SU-DHL-6 (cell line): Measurements from ENCODE around the gene NSUN2.

ENCODE experiments used
- H2AFZ ChIP-seq: fragments of 200-600 bp; sonication (generic); 2 replicates; pipeline ENCODE4 v1.6.1; 2014; ENCODE audit warnings: low read depth, mild to moderate bottlenecking, moderate library complexity, mixed read lengths, antibody characterized with exemption, low read length; ENCODE audit not compliant: severe bottlenecking
- H3F3A ChIP-seq: fragments of 200-600 bp; shearing (Covaris generic); 2 replicates; pipeline ENCODE4 v1.6.0; 2016; ENCODE audit warnings: antibody characterized with exemption, mild to moderate bottlenecking; ENCODE audit not compliant: insufficient read depth
- H3K27ac ChIP-seq: fragments of 200-600 bp; sonication (generic); 2 replicates; pipeline ENCODE4 v1.5.1; 2016; ENCODE audit warnings: low read depth, mild to moderate bottlenecking, low read length, moderate library complexity, mixed read lengths
- H3K27me3 ChIP-seq: fragments of 200-600 bp; sonication (generic), shearing (Covaris generic); 2 replicates; pipeline ENCODE4 v1.6.0; 2014; ENCODE audit warnings: mild to moderate bottlenecking, low read length
- H3K36me3 ChIP-seq: fragments of 200-600 bp; sonication (generic); 2 replicates; pipeline ENCODE4 v1.6.1; 2014; ENCODE audit warnings: mild to moderate bottlenecking, low read length, mixed read lengths
- H3K4me2 ChIP-seq: fragments of 300-600, 200-600 bp; shearing (Covaris generic), sonication (generic); 2 replicates; pipeline ENCODE4 v1.6.0; 2014; ENCODE audit warnings: low read length, low read depth, mild to moderate bottlenecking; ENCODE audit not compliant: poor library complexity, severe bottlenecking
- H3K4me3 ChIP-seq: fragments of 200-600 bp; sonication (generic); 2 replicates; pipeline ENCODE4 v1.5.1; 2014; ENCODE audit warnings: antibody characterized with exemption, low read length, mild to moderate bottlenecking, mixed read lengths; ENCODE audit not compliant: insufficient read depth, poor library complexity, severe bottlenecking
- H3K79me2 ChIP-seq: fragments of 200-600 bp; sonication (generic); 2 replicates; pipeline ENCODE4 v1.6.1; 2014; ENCODE audit warnings: mild to moderate bottlenecking, low read length, moderate library complexity; ENCODE audit not compliant: insufficient read depth
- H3K9ac ChIP-seq: fragments of 200-600 bp; sonication (generic); 2 replicates; pipeline ENCODE4 v1.7.0; 2014; ENCODE audit warnings: mild to moderate bottlenecking, low read length
- H3K9me2 ChIP-seq: fragments of 200-600 bp; sonication (generic); replicated peaks from 2 replicates; pipeline ENCODE4 v1.6.1; 2014; ENCODE audit warnings: low read length; ENCODE audit not compliant: insufficient read depth
- H3K9me3 ChIP-seq: fragments of 200-600 bp; sonication (generic); 2 replicates; pipeline ENCODE4 v1.6.1; 2014; ENCODE audit warnings: low read length, mixed read lengths; ENCODE audit not compliant: insufficient read depth
- H4K20me1 ChIP-seq: fragments of 200-600 bp; sonication (generic); 2 replicates; pipeline ENCODE4 v1.6.1; 2014; ENCODE audit warnings: low read depth, mild to moderate bottlenecking, antibody characterized with exemption, low read length, moderate library complexity, mixed read lengths
- EZH2phosphoT487 ChIP-seq: fragments of 200-600 bp; sonication (generic), shearing (Covaris generic); conservative IDR thresholded peaks from 2 replicates; pipeline ENCODE4 v1.6.1; 2018; ENCODE audit warnings: mild to moderate bottlenecking, antibody characterized with exemption, low read length, moderate library complexity, mixed read lengths
- TF ChIP-seq, protein P1 (sequence below): fragments of 200-600 bp; sonication (generic); IDR thresholded peaks from one replicate; pipeline ENCODE4 v1.5.1; 2017; ENCODE audit warnings: antibody characterized with exemption, mild to moderate bottlenecking, low read length, moderate library complexity; ENCODE audit not compliant: insufficient read depth, poor library complexity, severe bottlenecking

Gene NSUN2

DNA sequence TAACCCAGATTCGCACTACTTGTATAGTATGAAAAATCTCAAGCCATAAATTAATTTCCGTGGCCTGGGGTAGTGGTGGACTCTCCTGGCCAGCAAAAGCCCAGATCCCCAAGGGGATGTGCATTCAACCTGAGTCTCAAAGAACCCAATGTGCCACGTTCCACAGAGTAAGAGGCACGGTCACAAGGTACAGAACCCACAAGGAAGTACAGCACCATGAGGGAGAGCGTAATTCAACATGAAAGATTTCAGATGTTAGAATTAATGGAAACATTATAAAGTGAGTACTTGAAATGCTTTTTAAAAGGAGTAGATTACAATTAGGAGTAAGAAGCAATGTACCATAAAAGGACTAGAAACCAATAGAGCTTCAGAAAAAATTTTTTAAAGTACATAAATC is 23.8 kb upstream of the NSUN2 start:
- H2AFZ ChIP-seq, result no peak overlapping the region
- peaks cover 12% of the 10 kb centered on the region; the same call in 1 of the 2 replicates for H3K36me3 ChIP-seq
- no peak overlapping the region for H3K4me2 ChIP-seq
- H3F3A ChIP-seq, result peaks cover 20% of the 10 kb centered on the region; the same call in 1 of the 2 replicates
- no peaks in the 10 kb centered on the region for H3K9me2 ChIP-seq
- no peaks in the 10 kb centered on the region for H3K79me2 ChIP-seq
- no peak overlapping the region for H3K4me3 ChIP-seq
- no peak overlapping the region for H3K27ac ChIP-seq
- no peaks in the 10 kb centered on the region for H4K20me1 ChIP-seq
- TF ChIP-seq, protein P1, sequence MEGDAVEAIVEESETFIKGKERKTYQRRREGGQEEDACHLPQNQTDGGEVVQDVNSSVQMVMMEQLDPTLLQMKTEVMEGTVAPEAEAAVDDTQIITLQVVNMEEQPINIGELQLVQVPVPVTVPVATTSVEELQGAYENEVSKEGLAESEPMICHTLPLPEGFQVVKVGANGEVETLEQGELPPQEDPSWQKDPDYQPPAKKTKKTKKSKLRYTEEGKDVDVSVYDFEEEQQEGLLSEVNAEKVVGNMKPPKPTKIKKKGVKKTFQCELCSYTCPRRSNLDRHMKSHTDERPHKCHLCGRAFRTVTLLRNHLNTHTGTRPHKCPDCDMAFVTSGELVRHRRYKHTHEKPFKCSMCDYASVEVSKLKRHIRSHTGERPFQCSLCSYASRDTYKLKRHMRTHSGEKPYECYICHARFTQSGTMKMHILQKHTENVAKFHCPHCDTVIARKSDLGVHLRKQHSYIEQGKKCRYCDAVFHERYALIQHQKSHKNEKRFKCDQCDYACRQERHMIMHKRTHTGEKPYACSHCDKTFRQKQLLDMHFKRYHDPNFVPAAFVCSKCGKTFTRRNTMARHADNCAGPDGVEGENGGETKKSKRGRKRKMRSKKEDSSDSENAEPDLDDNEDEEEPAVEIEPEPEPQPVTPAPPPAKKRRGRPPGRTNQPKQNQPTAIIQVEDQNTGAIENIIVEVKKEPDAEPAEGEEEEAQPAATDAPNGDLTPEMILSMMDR, result no peak
- TF ChIP-seq EZH2phosphoT487, result no peak
- no peaks in the 10 kb centered on the region for H3K27me3 ChIP-seq
- H3K9ac ChIP-seq, result no peak overlapping the region
- H3K9me3 ChIP-seq, result peaks cover 3% of the 10 kb centered on the region; the same call in 1 of the 2 replicates

- H3F3A ChIP-seq, result peaks cover 15% of the 10 kb centered on the region; the same call in 1 of the 2 replicates
- H2AFZ ChIP-seq, result no peak overlapping the region
- no peak overlapping the region for H3K4me2 ChIP-seq
- no peaks in the 10 kb centered on the region for H3K79me2 ChIP-seq
- H3K9ac ChIP-seq, result no peak overlapping the region
- peaks cover 3% of the 10 kb centered on the region; the same call in 1 of the 2 replicates for H3K9me3 ChIP-seq
- no peaks in the 10 kb centered on the region for H4K20me1 ChIP-seq
- no peak overlapping the region for H3K4me3 ChIP-seq
- no peak overlapping the region for H3K27ac ChIP-seq
- no peaks in the 10 kb centered on the region for H3K27me3 ChIP-seq
- H3K9me2 ChIP-seq, result no peaks in the 10 kb centered on the region
- H3K36me3 ChIP-seq, result peaks cover 12% of the 10 kb centered on the region; the same call in 1 of the 2 replicates
- TF ChIP-seq EZH2phosphoT487, result no peak
- TF ChIP-seq, protein P1, result no peak
Measured at GRCh38 chr5:6655432-6655831, 22.6 kb upstream of the NSUN2 start.

DNA sequence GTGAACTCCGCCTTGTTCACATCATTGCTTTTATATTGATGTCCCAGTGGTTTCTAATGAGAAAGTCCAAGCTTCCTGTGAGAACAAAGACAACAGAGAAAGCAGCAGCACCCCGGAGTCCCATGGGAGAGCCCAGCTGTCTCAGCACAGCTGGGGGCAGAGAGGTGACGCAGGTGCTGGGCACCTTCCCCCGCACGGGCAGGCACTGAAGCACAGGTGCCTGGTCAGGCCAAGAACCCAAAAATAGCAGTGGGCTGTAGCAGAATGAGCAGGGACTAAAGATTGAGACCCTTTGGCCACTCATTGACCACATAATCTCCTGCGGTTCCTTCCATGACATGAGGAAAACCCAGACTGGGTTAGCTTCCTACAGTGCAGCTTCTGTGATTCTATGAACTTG is 19.2 kb upstream of the NSUN2 start:
- no peaks in the 10 kb centered on the region for H4K20me1 ChIP-seq

More for the DNA sequence above, 19.2 kb upstream of the NSUN2 start:
- Histone ChIP-seq H3K79me2 (no peaks in the 10 kb centered on the region; the same call in 1 of the 2 replicates), H3K4me2 (peak overlapping the region; percentile 30), H3K4me3 (no peak overlapping the region), H3F3A (peaks cover 8% of the 10 kb centered on the region; the same call in 1 of the 2 replicates), H3K9me2 (no peaks in the 10 kb centered on the region), H3K27ac (no peak overlapping the region), H2AFZ (no peak overlapping the region), H3K9ac (no peak overlapping the region), H3K9me3 (peaks cover 7% of the 10 kb centered on the region; the same call in 1 of the 2 replicates), H3K27me3 (no peaks in the 10 kb centered on the region), H3K36me3 (peaks cover 16% of the 10 kb centered on the region; the same call in 1 of the 2 replicates)
- TF ChIP-seq EZH2phosphoT487, result no peak
- TF ChIP-seq, protein P1, result no peak
